ENCODE data around the gene CCT5. TPM values are rescaled to one million over a fixed set of nuclear protein-coding genes. Genes with fewer than 3 reads are reported as not detected.

The CCT5 gene
- total and polyA plus RNA-seq, 2 donors (not counting 1 experiment from before 2014, with no cell fraction given) = 74.3 to 77.7 TPM

DNA sequence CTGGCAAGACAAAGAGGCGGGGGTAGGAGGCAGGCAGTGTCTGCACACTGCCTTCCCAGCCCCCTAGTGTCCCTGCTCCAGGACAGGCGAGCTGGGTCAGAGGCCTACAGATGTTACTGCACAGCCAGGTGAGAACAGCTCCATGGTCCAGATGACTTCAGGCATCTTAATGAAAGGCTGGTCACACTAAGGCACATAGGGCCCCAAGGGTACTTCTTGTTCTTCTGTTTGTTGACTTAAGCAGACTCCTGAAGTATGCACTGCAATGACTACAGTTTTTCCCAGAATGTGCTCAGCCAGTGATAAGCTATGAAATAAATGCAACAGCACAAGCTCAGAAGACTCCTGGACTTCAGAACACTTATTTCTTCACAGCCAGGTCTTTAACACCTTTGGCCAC is 27.8 kb upstream of the CCT5 start:
- Histone ChIP-seq H3K79me2 (ENCODE audit: control insufficient read depth, insufficient read depth, low read length) (no peaks in the 10 kb centered on the region), H3K9me3 (ENCODE audit: control extremely low read depth in 1 of 3, control insufficient read depth in 2 of 3, insufficient read depth in 1 of 3, low read length in 2 of 3) (peaks cover 0 to 9% (median 4%) of the 10 kb centered on the region in 3 donors), H3K4me2 (replicated peaks; ENCODE audit: low read depth, low read length, poor library complexity, severe bottlenecking) (no peak overlapping the region), H4K20me1 (ENCODE audit: control insufficient read depth, insufficient read depth, low read length, poor library complexity, severe bottlenecking) (no peaks in the 10 kb centered on the region), H2AFZ (ENCODE audit: insufficient read depth, low read depth, low read length, poor library complexity, severe bottlenecking) (no peak overlapping the region), H3K36me3 (replicated peaks in 1 of 2; ENCODE audit: control extremely low read depth in 1 of 2, control insufficient read depth in 1 of 2, extremely low read depth in 1 of 2, insufficient read depth in 2 of 2, low read length in 1 of 2) (no peaks in the 10 kb centered on the region), H3K27ac (ENCODE audit: low read length in 2 of 2) (no peak overlapping the region), H3K4me3 (ENCODE audit: control extremely low read depth in 1 of 5, extremely low read depth in 1 of 5, insufficient read depth in 1 of 5, low read depth in 2 of 5, low read length in 4 of 5) (no peak overlapping the region), H3K9ac (ENCODE audit: low read length) (no peak overlapping the region), H3K4me1 (ENCODE audit: control insufficient read depth in 2 of 2, insufficient read depth in 2 of 2, low read length in 2 of 2) (no peaks in the 10 kb centered on the region), H3K27me3 (replicated peaks in 1 of 4; ENCODE audit: control extremely low read depth in 1 of 4, control insufficient read depth in 3 of 4, insufficient read depth in 4 of 4, low read length in 3 of 4) (no peaks in the 10 kb centered on the region)
- H3K4me1 Mint-ChIP-seq = no peaks in the 10 kb centered on the region
- no peak overlapping the region for H3K27ac Mint-ChIP-seq
- 100% methylated on average over 2 of the region's 2 CpGs for WGBS (ENCODE audit: insufficient coverage)
- POLR2A ChIA-PET = no interaction called here
- no peak overlapping the region for H3K4me3 Mint-ChIP-seq
- no peaks in the 10 kb centered on the region for H3K9me3 Mint-ChIP-seq (ENCODE audit: insufficient read depth)
- ATAC-seq (ENCODE audit: low read depth) = no peak
- CTCF ChIA-PET = no interaction called here
- H3K27me3 Mint-ChIP-seq = no peaks in the 10 kb centered on the region
- no peak for DNase-seq
- no peak for TF ChIP-seq EZH2 (IDR thresholded peaks at IDR 0.05; ENCODE audit: borderline replicate concordance, insufficient read depth, low read depth, low read length, poor library complexity, severe bottlenecking)
- TF ChIP-seq, protein P1, sequence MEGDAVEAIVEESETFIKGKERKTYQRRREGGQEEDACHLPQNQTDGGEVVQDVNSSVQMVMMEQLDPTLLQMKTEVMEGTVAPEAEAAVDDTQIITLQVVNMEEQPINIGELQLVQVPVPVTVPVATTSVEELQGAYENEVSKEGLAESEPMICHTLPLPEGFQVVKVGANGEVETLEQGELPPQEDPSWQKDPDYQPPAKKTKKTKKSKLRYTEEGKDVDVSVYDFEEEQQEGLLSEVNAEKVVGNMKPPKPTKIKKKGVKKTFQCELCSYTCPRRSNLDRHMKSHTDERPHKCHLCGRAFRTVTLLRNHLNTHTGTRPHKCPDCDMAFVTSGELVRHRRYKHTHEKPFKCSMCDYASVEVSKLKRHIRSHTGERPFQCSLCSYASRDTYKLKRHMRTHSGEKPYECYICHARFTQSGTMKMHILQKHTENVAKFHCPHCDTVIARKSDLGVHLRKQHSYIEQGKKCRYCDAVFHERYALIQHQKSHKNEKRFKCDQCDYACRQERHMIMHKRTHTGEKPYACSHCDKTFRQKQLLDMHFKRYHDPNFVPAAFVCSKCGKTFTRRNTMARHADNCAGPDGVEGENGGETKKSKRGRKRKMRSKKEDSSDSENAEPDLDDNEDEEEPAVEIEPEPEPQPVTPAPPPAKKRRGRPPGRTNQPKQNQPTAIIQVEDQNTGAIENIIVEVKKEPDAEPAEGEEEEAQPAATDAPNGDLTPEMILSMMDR (IDR thresholded peaks at IDR 0.05) = no peak
- intact Hi-C loops (cut with micrococcal nuclease) = no loop called here

DNA sequence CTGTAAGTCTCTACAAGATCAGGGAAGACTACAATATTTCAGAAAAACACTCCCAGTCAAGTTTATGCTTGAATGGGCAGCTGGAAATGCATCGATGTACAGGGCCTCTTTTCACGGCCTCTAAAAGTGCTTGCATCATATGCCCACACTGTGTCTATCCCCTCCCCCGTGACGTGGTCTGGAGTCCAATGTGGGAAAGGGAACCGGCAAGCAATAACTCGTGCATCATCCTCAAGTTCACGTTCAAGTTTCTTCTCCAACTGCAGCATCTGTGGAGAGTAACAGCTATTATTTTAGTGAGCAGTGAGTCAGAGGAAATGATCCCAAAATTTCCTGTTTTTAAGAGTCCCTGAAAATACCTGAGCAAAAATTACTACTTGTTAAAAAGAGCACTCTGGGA is 22.7 kb upstream of the CCT5 start:
- no peak overlapping the region for H3K4me3 ChIP-seq (ENCODE audit: control extremely low read depth in 1 of 5, extremely low read depth in 1 of 5, insufficient read depth in 1 of 5, low read depth in 2 of 5, low read length in 4 of 5)
- Mint-ChIP-seq H3K9me3 (ENCODE audit: insufficient read depth) (no peaks in the 10 kb centered on the region), H3K27me3 (no peaks in the 10 kb centered on the region), H3K4me3 (no peak overlapping the region), H3K4me1 (no peaks in the 10 kb centered on the region), H3K27ac (no peak overlapping the region)
- H3K79me2 ChIP-seq (ENCODE audit: control insufficient read depth, insufficient read depth, low read length) = no peaks in the 10 kb centered on the region
- peaks cover 0 to 9% (median 4%) of the 10 kb centered on the region in 3 donors for H3K9me3 ChIP-seq (ENCODE audit: control extremely low read depth in 1 of 3, control insufficient read depth in 2 of 3, insufficient read depth in 1 of 3, low read length in 2 of 3)
- no peak for ATAC-seq (ENCODE audit: low read depth)
- no peak for DNase-seq
- no peak overlapping the region for H3K9ac ChIP-seq (ENCODE audit: low read length)
- no peaks in the 10 kb centered on the region for H3K36me3 ChIP-seq (replicated peaks in 1 of 2; ENCODE audit: control extremely low read depth in 1 of 2, control insufficient read depth in 1 of 2, extremely low read depth in 1 of 2, insufficient read depth in 2 of 2, low read length in 1 of 2)
- H3K4me2 ChIP-seq (replicated peaks; ENCODE audit: low read depth, low read length, poor library complexity, severe bottlenecking) = no peak overlapping the region
- no peak overlapping the region for H2AFZ ChIP-seq (ENCODE audit: insufficient read depth, low read depth, low read length, poor library complexity, severe bottlenecking)
- no peak overlapping the region for H3K27ac ChIP-seq (ENCODE audit: low read length in 2 of 2)
- no peaks in the 10 kb centered on the region for H4K20me1 ChIP-seq (ENCODE audit: control insufficient read depth, insufficient read depth, low read length, poor library complexity, severe bottlenecking)
- CTCF ChIA-PET = no interaction called here
- H3K4me1 ChIP-seq (ENCODE audit: control insufficient read depth in 2 of 2, insufficient read depth in 2 of 2, low read length in 2 of 2) = no peaks in the 10 kb centered on the region
- no peaks in the 10 kb centered on the region for H3K27me3 ChIP-seq (replicated peaks in 1 of 4; ENCODE audit: control extremely low read depth in 1 of 4, control insufficient read depth in 3 of 4, insufficient read depth in 4 of 4, low read length in 3 of 4)
- no CpG with 5 or more reads among the region's 7 CpGs for WGBS (ENCODE audit: insufficient coverage)
- intact Hi-C loops (cut with micrococcal nuclease) = no loop called here
- TF ChIP-seq EZH2 (IDR thresholded peaks at IDR 0.05; ENCODE audit: borderline replicate concordance, insufficient read depth, low read depth, low read length, poor library complexity, severe bottlenecking) = no peak
- TF ChIP-seq, protein P1 (IDR thresholded peaks at IDR 0.05) = no peak
- POLR2A ChIA-PET = no interaction called here
